A673 (cell line): ENCODE results near the gene DGKQ.

ENCODE experiments used
- EZH2 ChIP-seq: fragments of 200-600 bp; sonication (generic); IDR thresholded peaks from 2 replicates; pipeline ENCODE4 v1.6.1; 2017; ENCODE audit warnings: borderline replicate concordance, low read depth, mild to moderate bottlenecking, mixed read lengths, antibody characterized with exemption, low read length; ENCODE audit not compliant: poor library complexity, severe bottlenecking
- TF ChIP-seq, protein P1 (sequence below): fragments of 300-800, 200-600 bp; sonication (generic); conservative IDR thresholded peaks from 2 replicates; pipeline ENCODE4 v1.5.1; 2017; ENCODE audit warnings: low read depth, mild to moderate bottlenecking, antibody characterized with exemption, low read length, moderate library complexity, mixed read lengths

DNA sequence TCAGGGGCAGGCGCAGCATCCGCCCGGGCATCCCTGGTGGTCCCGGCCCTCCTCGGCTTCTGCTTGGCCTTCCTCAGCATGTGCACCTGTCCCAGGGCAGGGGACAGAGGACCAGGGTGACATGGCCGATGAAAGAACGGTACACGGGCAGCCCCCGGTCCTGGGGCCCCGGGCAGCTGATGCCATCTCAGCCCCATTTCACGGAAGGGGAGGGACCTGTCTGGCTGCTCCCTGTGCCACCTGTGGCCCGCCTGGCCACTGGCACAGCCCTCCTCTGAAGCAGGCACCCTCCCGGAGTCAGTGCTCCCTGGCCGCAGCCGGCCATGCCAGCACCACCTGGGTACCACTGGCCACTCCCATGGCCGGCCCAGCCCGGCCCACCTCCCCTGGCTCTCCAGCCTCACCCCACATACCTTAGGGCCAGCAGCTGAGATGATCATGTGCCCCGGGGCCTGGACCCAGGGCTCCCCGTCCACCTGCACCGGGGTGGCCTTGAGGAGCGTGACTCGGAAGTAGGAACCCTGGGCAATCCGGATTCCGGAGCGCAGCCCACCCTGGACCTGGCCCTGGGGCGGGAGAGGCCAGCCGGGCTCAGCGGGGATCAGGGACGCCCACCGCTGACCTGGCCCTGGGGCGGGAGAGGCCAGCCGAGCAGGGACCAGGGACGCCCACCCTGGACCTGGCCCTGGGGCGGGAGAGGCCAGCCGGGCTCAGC lies 12.6 kb downstream of the DGKQ start:
- TF ChIP-seq, protein P1, sequence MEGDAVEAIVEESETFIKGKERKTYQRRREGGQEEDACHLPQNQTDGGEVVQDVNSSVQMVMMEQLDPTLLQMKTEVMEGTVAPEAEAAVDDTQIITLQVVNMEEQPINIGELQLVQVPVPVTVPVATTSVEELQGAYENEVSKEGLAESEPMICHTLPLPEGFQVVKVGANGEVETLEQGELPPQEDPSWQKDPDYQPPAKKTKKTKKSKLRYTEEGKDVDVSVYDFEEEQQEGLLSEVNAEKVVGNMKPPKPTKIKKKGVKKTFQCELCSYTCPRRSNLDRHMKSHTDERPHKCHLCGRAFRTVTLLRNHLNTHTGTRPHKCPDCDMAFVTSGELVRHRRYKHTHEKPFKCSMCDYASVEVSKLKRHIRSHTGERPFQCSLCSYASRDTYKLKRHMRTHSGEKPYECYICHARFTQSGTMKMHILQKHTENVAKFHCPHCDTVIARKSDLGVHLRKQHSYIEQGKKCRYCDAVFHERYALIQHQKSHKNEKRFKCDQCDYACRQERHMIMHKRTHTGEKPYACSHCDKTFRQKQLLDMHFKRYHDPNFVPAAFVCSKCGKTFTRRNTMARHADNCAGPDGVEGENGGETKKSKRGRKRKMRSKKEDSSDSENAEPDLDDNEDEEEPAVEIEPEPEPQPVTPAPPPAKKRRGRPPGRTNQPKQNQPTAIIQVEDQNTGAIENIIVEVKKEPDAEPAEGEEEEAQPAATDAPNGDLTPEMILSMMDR, result no peak
- no peak for TF ChIP-seq EZH2
